ENCODE measurements around the gene ZNF672. TPM values are rescaled to one million over a fixed set of nuclear protein-coding genes. Genes with fewer than 3 reads are reported as not detected.
A peak's percentile ranks its signal among the peaks of the same experiment; 100 is the strongest.

ZNF672 gene
- polyA plus RNA-seq, 1 of the 3 experiments (the other 2 are of a cell fraction) = 14.2 TPM

DNA sequence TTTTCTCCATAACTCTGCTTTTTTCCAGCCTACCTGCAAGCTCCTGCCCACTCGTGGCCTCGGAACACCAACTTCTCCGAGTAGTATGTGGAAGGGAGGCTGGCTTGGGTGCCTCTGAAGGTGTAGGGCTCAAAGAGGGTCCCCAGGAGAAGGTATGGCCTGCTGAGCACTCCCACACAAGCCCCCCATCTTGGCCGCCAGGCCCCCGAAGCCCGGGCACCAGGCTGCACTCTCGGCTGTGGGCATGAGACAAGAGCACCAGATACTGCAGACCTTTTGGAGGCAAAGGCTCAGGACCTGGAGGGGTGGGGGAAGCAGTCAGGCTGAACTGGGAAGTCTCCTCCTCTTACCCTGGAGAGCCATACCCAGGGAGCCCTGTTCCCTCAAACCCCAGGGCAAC is 19.2 kb downstream of the ZNF672 start:
- peak overlapping the region; percentile 62 to 66; a peak in 3 of 4 replicates for H3K4me3 ChIP-seq (ENCODE audit: low read depth in 2 of 2, low read length in 1 of 2)
- H3K4me1 ChIP-seq (ENCODE audit: control insufficient read depth in 1 of 2, insufficient read depth in 2 of 2, low read depth in 1 of 2, low read length in 1 of 2) = peaks cover 9 to 20% of the 10 kb centered on the region in 2 experiments; a peak in 3 of 4 replicates
- TF ChIP-seq EZH2phosphoT487 (IDR thresholded peaks at IDR 0.05; ENCODE audit: borderline replicate concordance, low read depth) (no peak), SMC3 (IDR thresholded peaks at IDR 0.05; ENCODE audit: low read depth, low read length) (no peak), YY1 (IDR thresholded peaks at IDR 0.05; ENCODE audit: low read depth) (no peak), GATA2 (CRISPR knock-in tag; IDR thresholded peaks at IDR 0.05) (no peak), TAF1 (IDR thresholded peaks at IDR 0.05; ENCODE audit: borderline replicate concordance, low read depth, low read length) (no peak), CHD2 (IDR thresholded peaks at IDR 0.05; ENCODE audit: low read length, partially characterized antibody) (no peak), JUND (IDR thresholded peaks at IDR 0.05) (no peak), RFX5 (IDR thresholded peaks at IDR 0.05; ENCODE audit: low read length) (no peak), EP300 (IDR thresholded peaks at IDR 0.05; ENCODE audit: borderline replicate concordance in 1 of 2, low read depth in 1 of 2, low read length in 1 of 2) (no peak), POLR2AphosphoS5 (IDR thresholded peaks at IDR 0.05; ENCODE audit: low read depth, low read length) (no peak), TCF12 (IDR thresholded peaks at IDR 0.05) (no peak), RAD21 (IDR thresholded peaks at IDR 0.05; ENCODE audit: low read length) (no peak)
- TF ChIP-seq, protein P1, sequence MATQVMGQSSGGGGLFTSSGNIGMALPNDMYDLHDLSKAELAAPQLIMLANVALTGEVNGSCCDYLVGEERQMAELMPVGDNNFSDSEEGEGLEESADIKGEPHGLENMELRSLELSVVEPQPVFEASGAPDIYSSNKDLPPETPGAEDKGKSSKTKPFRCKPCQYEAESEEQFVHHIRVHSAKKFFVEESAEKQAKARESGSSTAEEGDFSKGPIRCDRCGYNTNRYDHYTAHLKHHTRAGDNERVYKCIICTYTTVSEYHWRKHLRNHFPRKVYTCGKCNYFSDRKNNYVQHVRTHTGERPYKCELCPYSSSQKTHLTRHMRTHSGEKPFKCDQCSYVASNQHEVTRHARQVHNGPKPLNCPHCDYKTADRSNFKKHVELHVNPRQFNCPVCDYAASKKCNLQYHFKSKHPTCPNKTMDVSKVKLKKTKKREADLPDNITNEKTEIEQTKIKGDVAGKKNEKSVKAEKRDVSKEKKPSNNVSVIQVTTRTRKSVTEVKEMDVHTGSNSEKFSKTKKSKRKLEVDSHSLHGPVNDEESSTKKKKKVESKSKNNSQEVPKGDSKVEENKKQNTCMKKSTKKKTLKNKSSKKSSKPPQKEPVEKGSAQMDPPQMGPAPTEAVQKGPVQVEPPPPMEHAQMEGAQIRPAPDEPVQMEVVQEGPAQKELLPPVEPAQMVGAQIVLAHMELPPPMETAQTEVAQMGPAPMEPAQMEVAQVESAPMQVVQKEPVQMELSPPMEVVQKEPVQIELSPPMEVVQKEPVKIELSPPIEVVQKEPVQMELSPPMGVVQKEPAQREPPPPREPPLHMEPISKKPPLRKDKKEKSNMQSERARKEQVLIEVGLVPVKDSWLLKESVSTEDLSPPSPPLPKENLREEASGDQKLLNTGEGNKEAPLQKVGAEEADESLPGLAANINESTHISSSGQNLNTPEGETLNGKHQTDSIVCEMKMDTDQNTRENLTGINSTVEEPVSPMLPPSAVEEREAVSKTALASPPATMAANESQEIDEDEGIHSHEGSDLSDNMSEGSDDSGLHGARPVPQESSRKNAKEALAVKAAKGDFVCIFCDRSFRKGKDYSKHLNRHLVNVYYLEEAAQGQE (IDR thresholded peaks at IDR 0.05; ENCODE audit: low read depth, low read length) = no peak
- TF ChIP-seq, protein P2, sequence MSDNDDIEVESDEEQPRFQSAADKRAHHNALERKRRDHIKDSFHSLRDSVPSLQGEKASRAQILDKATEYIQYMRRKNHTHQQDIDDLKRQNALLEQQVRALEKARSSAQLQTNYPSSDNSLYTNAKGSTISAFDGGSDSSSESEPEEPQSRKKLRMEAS (IDR thresholded peaks at IDR 0.05; ENCODE audit: low read depth) = no peak
- TF ChIP-seq, protein P3, sequence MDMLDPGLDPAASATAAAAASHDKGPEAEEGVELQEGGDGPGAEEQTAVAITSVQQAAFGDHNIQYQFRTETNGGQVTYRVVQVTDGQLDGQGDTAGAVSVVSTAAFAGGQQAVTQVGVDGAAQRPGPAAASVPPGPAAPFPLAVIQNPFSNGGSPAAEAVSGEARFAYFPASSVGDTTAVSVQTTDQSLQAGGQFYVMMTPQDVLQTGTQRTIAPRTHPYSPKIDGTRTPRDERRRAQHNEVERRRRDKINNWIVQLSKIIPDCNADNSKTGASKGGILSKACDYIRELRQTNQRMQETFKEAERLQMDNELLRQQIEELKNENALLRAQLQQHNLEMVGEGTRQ (IDR thresholded peaks at IDR 0.05; ENCODE audit: borderline replicate concordance, low read depth, low read length) = no peak
- TF ChIP-seq, protein P4, sequence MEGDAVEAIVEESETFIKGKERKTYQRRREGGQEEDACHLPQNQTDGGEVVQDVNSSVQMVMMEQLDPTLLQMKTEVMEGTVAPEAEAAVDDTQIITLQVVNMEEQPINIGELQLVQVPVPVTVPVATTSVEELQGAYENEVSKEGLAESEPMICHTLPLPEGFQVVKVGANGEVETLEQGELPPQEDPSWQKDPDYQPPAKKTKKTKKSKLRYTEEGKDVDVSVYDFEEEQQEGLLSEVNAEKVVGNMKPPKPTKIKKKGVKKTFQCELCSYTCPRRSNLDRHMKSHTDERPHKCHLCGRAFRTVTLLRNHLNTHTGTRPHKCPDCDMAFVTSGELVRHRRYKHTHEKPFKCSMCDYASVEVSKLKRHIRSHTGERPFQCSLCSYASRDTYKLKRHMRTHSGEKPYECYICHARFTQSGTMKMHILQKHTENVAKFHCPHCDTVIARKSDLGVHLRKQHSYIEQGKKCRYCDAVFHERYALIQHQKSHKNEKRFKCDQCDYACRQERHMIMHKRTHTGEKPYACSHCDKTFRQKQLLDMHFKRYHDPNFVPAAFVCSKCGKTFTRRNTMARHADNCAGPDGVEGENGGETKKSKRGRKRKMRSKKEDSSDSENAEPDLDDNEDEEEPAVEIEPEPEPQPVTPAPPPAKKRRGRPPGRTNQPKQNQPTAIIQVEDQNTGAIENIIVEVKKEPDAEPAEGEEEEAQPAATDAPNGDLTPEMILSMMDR (IDR thresholded peaks at IDR 0.05) = no peak
- H3K4me2 ChIP-seq = peak overlapping the region; percentile 94
- no peaks in the 10 kb centered on the region for H3K27me3 ChIP-seq (ENCODE audit: insufficient read depth)
- no peaks in the 10 kb centered on the region for H4K20me1 ChIP-seq (ENCODE audit: insufficient read depth)
- POLR2A ChIA-PET = interaction anchor here (0.6 kb wide), 1 partner anchor 69 kb away, joined by 3 read pairs; no protein-coding TSS in a partner anchor
- 100% methylated on average over 7 of the region's 7 CpGs for WGBS (ENCODE audit: low lambda C conversion rate)
- H3K9ac ChIP-seq = no peak overlapping the region
- DNase-seq = no peak
- no peaks in the 10 kb centered on the region for H3K9me2 ChIP-seq
- CTCF ChIA-PET = interaction anchor here (1.1 to 3.8 kb wide), 3 partner anchors 10 to 30 kb away, joined by 4 to 33 read pairs (median 20); partner anchors contain the start of gene SH3BP5L
- H3K27ac ChIP-seq (ENCODE audit: low read depth in 2 of 2, low read length in 1 of 2) = no peak overlapping the region
- H3F3A ChIP-seq (replicated peaks; ENCODE audit: insufficient read depth) = no peaks in the 10 kb centered on the region
- H3K9me3 ChIP-seq = no peaks in the 10 kb centered on the region
- H3K79me2 ChIP-seq (ENCODE audit: insufficient read depth) = peaks cover 10% of the 10 kb centered on the region; the same call in 1 of the 2 replicates
- no peak overlapping the region for H2AFZ ChIP-seq (ENCODE audit: low read depth)
- H3K36me3 ChIP-seq (replicated peaks in 1 of 2; ENCODE audit: control insufficient read depth in 1 of 2, insufficient read depth in 2 of 2, low read length in 1 of 2) = peaks cover 8 to 23% of the 10 kb centered on the region in 2 experiments

All from SK-N-SH (cell line).